Measurements from ENCODE around the gene CREBRF. TPM values are rescaled to one million over a fixed set of nuclear protein-coding genes. Genes with fewer than 3 reads are reported as not detected.

Gene CREBRF
- total RNA-seq, 4 donors from 2014 or later, result 33.7 to 67.6 (median 36.4) TPM

DNA sequence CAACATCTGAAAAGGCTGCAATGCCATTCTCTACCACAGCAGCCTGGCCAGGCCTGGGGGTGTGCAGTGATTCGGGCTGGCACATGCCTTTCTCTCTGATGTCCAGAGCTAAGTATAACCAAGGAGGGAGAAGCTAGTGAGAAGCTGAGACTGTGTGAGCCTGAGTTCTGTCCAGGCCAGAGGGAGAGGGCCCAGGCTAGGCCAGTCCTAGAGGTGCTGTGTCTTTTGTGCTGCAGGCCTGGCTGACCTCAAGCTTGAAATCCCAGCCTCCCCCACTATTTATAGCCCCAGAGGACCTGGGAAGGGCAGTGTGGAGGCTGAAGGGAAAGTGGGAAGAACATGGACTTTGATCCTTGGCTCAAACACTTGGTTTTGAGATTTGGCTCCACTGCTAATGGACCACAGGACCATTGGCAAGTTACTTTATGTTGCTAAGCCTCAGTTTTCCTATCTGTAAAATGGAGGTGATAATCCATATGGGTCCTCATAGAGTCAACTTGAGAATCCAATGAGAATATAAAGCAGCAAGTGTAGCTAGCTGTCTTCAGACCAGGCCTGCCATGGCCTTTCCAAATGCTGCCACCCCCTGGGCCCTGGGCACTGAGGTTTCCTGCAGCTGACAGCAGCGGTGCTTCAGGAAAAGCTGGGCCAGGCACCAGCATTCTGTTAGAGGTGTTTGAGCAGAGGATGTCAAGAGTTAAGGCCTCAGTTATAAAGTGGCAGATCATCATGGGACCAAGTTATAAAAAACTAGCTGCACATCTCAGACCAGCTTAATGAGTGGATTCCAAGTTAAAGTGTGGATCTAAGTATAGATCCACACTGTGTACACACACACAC lies 109.2 kb downstream of the CREBRF start:
- no peak for DNase-seq (ENCODE audit: low spot score)
- no peak for ATAC-seq (ENCODE audit: low FRiP score)
- TF ChIP-seq, protein P1, sequence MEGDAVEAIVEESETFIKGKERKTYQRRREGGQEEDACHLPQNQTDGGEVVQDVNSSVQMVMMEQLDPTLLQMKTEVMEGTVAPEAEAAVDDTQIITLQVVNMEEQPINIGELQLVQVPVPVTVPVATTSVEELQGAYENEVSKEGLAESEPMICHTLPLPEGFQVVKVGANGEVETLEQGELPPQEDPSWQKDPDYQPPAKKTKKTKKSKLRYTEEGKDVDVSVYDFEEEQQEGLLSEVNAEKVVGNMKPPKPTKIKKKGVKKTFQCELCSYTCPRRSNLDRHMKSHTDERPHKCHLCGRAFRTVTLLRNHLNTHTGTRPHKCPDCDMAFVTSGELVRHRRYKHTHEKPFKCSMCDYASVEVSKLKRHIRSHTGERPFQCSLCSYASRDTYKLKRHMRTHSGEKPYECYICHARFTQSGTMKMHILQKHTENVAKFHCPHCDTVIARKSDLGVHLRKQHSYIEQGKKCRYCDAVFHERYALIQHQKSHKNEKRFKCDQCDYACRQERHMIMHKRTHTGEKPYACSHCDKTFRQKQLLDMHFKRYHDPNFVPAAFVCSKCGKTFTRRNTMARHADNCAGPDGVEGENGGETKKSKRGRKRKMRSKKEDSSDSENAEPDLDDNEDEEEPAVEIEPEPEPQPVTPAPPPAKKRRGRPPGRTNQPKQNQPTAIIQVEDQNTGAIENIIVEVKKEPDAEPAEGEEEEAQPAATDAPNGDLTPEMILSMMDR (IDR thresholded peaks at IDR 0.05), result no peak

DNA sequence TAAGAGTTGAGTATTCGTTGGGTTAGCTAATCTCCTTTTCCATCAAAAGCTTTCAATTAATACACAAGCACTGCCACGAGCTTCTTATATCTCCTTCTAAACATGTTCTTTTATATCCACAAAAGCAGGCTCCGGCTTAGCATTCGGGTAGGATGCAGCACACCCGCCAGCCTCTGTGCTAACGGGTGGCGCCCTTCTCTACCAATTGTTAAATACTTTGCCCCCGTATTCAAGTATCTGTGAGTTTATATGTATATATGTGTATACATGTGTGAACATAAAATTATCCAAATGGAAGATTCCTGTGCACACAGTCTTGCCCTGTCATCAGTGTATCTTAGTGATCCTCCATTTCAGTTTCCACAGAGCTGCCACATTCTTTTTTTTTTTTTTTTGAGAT lies 116.0 kb downstream of the CREBRF start:
- ATAC-seq (ENCODE audit: low FRiP score) (no peak), DNase-seq (ENCODE audit: low spot score) (no peak)
- TF ChIP-seq, protein P1 (IDR thresholded peaks at IDR 0.05), result no peak

DNA sequence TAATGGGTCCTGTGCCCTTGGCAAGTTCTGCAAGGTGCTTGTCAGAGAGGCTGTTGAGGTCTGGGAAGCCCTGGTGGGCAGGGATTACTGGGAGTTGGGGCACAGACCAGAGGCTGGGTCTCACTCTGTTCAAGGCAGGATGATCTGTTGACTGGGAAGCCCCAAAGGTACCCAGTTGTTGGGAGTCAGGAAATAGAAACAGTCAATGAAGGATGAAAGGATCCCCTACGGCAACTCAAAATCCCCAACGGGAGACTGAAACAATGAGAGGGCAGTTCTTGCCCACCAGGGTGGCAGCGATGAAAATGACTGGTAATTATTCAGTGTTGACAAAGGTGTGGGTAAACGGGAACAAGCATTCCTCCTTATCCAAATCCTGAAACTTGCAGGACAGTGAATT lies 119.4 kb downstream of the CREBRF start:
- ATAC-seq (ENCODE audit: low FRiP score) (no peak), DNase-seq (ENCODE audit: low spot score) (no peak)
- TF ChIP-seq, protein P1 (IDR thresholded peaks at IDR 0.05), result no peak

DNA sequence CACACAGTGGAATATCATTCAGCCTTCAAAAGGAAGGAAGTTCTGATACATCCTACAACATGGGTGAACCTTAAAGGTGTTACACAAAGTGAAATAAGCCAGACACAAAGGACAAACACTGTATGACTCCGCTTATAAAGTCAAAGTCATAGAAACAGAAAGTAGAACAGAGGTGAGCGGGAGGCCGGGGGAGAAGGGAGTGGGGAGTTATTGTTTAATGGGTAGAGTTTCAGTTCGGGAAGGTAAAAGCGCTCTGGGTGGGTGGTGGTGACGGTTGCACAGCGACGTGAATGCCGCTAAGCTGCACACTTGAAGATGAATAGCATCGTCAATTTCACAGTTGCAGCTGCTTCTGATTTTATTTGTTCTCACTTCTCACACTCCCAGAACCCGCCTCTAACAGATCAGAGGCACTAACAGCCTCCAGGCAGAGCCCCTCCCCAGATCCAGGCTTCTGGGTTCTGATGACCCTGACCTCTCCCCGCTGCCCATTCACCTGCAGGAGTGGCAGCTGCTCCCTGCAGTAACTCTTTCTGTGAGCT lies 122.3 kb downstream of the CREBRF start:
- DNase-seq (ENCODE audit: low spot score), result no peak
- TF ChIP-seq, protein P1 (IDR thresholded peaks at IDR 0.05), result no peak
- no peak for ATAC-seq (ENCODE audit: low FRiP score)

DNA sequence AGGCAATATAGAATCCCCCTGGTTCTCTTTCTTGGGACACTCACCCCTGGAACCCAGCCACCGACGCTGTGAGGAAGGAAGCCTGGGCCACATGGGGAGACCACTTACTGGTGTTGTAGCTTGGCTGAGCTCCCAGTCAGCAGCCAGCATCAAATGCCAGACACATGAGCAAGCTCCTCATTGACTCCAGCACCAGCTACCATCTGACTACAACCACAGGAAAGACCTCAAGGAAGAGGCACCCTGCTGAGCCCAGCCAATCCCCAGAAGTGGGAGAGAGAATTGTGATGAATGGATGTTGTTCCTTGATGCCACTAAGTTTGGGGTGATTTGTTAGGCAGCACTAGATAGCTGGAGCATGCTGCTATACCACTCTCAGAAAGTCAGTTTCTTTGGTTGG lies 124.2 kb downstream of the CREBRF start:
- DNase-seq (ENCODE audit: low spot score) (no peak), ATAC-seq (ENCODE audit: low FRiP score) (no peak)
- TF ChIP-seq, protein P1 (IDR thresholded peaks at IDR 0.05), result no peak

DNA sequence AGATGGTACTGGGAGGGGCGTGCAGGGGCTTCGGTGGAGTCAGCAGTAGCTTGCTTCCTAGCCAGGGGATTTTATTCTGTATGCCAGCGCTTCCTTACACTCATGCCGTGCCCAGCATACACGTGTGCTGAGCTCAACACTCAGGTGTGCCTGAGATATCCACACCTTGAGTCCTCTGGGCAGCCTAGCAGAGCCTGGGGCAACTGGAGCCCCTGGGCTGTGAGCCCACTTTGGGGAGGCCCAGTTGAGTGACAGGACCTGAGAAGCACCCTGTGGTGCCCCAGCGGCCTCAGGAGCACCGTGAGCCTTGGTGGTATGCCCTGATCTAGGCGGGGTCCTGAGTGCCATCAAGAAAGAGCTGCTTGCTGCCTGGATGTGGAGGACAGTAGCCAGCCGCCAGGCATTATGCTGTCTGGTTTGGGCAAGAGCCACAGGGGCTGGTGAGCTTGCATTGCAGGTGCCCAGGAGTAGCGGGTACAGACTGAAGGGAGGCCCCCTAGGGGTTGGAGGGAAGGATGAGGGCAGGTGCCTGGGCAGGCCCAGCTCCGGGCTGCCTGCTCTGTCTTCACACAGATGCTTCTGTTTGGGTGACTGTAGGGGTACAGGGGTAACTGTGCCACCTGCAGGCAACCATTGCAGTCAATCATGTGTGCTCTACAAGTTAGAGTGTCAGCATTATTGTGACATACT lies 131.0 kb downstream of the CREBRF start:
- ATAC-seq (ENCODE audit: low FRiP score) (no peak), DNase-seq (ENCODE audit: low spot score) (no peak)
- TF ChIP-seq, protein P1 (IDR thresholded peaks at IDR 0.05), result no peak
